ENCODE results near the gene RASA3.

- TF ChIP-seq POLR2A (IDR thresholded peaks at IDR 0.05; ENCODE audit: low read depth, low read length) (no peak), FOS (IDR thresholded peaks at IDR 0.05; ENCODE audit: low read depth, low read length) (no peak), CEBPB (IDR thresholded peaks at IDR 0.05; ENCODE audit: low read depth, low read length) (no peak), MXI1 (IDR thresholded peaks at IDR 0.05; ENCODE audit: borderline replicate concordance, low read depth, low read length) (no peak), MAFK (IDR thresholded peaks at IDR 0.05; ENCODE audit: low read depth, low read length) (no peak), RAD21 (IDR thresholded peaks at IDR 0.05; ENCODE audit: low read length) (no peak)
- TF ChIP-seq, protein P1, sequence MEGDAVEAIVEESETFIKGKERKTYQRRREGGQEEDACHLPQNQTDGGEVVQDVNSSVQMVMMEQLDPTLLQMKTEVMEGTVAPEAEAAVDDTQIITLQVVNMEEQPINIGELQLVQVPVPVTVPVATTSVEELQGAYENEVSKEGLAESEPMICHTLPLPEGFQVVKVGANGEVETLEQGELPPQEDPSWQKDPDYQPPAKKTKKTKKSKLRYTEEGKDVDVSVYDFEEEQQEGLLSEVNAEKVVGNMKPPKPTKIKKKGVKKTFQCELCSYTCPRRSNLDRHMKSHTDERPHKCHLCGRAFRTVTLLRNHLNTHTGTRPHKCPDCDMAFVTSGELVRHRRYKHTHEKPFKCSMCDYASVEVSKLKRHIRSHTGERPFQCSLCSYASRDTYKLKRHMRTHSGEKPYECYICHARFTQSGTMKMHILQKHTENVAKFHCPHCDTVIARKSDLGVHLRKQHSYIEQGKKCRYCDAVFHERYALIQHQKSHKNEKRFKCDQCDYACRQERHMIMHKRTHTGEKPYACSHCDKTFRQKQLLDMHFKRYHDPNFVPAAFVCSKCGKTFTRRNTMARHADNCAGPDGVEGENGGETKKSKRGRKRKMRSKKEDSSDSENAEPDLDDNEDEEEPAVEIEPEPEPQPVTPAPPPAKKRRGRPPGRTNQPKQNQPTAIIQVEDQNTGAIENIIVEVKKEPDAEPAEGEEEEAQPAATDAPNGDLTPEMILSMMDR (conservative IDR thresholded peaks at IDR 0.05; ENCODE audit: low read depth, low read length): no peak
- TF ChIP-seq, protein P2, sequence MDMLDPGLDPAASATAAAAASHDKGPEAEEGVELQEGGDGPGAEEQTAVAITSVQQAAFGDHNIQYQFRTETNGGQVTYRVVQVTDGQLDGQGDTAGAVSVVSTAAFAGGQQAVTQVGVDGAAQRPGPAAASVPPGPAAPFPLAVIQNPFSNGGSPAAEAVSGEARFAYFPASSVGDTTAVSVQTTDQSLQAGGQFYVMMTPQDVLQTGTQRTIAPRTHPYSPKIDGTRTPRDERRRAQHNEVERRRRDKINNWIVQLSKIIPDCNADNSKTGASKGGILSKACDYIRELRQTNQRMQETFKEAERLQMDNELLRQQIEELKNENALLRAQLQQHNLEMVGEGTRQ (IDR thresholded peaks at IDR 0.05; ENCODE audit: low read depth, low read length): no peak
Measured at GRCh38 chr13:114045113-114045735, 87.2 kb downstream of the RASA3 start.

Measured in IMR-90 (cell line).